Neural crest cell (in vitro differentiated cells): ENCODE data around the gene TRPC4AP. TPM values are rescaled to one million over a fixed set of nuclear protein-coding genes. Genes with fewer than 3 reads are reported as not detected.

ENCODE experiments used
- DNase-seq: peaks from one replicate; pipeline ENCODE4 v3.0.0; 2021; ENCODE audit warnings: low read depth, mixed read lengths, low spot score
- H3K27ac Mint-ChIP-seq: one replicate; pipeline ENCODE4 v1.8.0; 2021; ENCODE audit warnings: mild to moderate bottlenecking, mixed read lengths; ENCODE audit not compliant: unreplicated experiment
- H3K27me3 Mint-ChIP-seq: 2 replicates; pipeline ENCODE4 v1.8.0; 2021; ENCODE audit warnings: low read depth, mild to moderate bottlenecking, mixed read lengths
- H3K36me3 Mint-ChIP-seq: 2 replicates; pipeline ENCODE4 v1.8.0; 2021; ENCODE audit warnings: low read depth, mild to moderate bottlenecking, mixed read lengths
- H3K4me1 Mint-ChIP-seq: 2 replicates; pipeline ENCODE4 v1.8.0; 2021; ENCODE audit warnings: mixed read lengths
- H3K4me3 Mint-ChIP-seq: one replicate; pipeline ENCODE4 v1.8.0; 2021; ENCODE audit warnings: mild to moderate bottlenecking, mixed read lengths
- H3K9me3 Mint-ChIP-seq: 2 replicates; pipeline ENCODE4 v1.8.0; 2021; ENCODE audit warnings: mixed read lengths
- CTCF ChIP-seq: fragments of 200-600 bp; sonication (generic); conservative IDR thresholded peaks from 2 replicates; pipeline ENCODE4 v1.5.0; 2021; ENCODE audit warnings: antibody characterized with exemption, mild to moderate bottlenecking
- total RNA-seq: library from RNA; stranded (reverse); gene quantifications from 2 replicates; pipeline ENCODE4 v1.2.1, GENCODE V29; 2021

TRPC4AP gene
- total RNA-seq, 1 donor from 2014 or later, result 96.2 TPM

- H3K27me3 Mint-ChIP-seq, result no peaks in the 10 kb centered on the region
- H3K4me1 Mint-ChIP-seq, result peaks cover 27% of the 10 kb centered on the region
- H3K4me3 Mint-ChIP-seq, result no peak overlapping the region
- H3K27ac Mint-ChIP-seq, result no peak overlapping the region
- no peak for TF ChIP-seq CTCF
- DNase-seq, result no peak
- no peaks in the 10 kb centered on the region for H3K9me3 Mint-ChIP-seq
- peaks cover 42% of the 10 kb centered on the region for H3K36me3 Mint-ChIP-seq
Observed at GRCh38 chr20:35010405-35011192, 82.0 kb downstream of the TRPC4AP start.

DNA sequence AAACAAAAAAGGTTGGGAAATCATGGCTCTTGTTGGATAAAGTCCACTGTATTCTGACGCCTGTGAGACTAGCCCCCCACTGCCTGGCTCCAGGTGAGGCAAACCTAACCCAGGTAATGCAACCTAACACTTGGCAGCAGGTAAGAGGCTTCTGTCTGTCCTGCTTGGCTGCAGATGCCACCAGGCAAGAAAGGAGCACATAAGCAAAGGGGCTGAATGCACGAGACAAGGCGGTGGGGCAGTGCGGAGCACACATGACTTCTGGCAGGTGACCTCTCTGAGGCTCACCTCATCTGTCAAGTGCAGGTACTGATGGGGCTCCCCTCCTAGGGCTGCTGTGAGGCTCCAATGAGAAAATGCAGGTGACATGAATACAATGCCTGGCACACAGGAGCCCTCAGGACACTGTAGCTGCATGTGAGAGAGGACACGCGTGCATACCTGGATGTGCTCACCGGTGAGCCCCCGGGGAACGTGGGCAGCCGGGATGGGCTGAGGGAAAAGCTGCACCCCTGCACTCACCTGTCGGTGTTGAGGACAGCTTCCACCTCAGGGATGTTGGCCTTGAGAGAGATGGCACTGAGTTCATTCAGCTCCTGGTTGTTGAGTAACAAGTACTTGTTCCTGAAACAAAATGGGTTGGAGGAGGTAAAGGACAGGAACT, 82.8 kb downstream of the TRPC4AP start:
- Mint-ChIP-seq H3K27ac (peak overlapping the region; percentile 27), H3K36me3 (peaks cover 38% of the 10 kb centered on the region), H3K9me3 (no peaks in the 10 kb centered on the region), H3K4me3 (no peak overlapping the region), H3K4me1 (peaks cover 20% of the 10 kb centered on the region), H3K27me3 (no peaks in the 10 kb centered on the region)
- TF ChIP-seq CTCF, result no peak
- no peak for DNase-seq

DNA sequence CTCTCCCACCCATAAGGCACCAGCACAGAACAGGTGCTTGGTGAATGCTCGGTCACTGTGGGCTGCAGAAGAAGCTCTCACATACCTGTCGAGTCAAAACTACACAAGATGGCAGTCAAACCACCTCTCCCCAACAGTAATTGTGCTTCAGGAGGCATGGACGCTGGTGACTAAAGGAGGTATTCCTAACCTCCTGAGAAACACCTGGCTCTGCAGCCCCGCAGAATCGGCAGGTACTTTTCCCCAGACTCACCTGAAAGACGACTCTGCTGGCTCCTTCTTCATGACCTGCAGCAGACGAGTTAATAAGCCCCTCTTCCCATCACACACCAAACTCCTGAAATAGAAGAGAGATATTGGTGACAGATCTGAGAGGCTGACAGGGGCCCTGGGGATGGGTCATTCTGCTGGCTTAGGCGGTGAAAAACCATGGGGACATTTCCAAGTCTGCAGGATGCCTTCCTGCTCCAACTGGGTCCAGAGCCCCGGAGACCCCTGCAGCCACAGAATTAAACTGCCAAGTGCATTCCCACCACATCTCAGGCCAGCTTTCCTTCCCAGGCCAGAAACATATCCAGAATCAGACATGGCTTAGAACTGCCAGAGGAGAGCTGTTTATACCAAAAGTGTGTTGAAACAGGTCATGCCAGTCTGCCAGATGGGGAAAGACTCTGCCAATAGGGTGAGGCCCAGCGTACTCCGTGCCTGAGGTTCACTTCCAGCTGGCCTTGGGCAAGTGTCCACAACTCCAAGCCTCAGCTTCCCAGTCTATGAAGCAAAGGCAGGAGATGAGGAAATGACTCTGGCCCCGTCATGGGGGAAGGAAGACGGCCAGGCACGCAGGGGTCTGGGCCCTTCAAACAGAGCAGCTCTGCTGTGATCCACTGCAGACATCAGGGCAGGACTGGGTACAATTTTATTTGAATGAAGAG, 83.9 kb downstream of the TRPC4AP start:
- Mint-ChIP-seq H3K27ac (peak overlapping the region; percentile 50), H3K4me3 (no peak overlapping the region), H3K27me3 (no peaks in the 10 kb centered on the region), H3K36me3 (peaks cover 39% of the 10 kb centered on the region), H3K4me1 (peaks cover 10% of the 10 kb centered on the region), H3K9me3 (no peaks in the 10 kb centered on the region)
- TF ChIP-seq CTCF, result no peak
- DNase-seq, result no peak

DNA sequence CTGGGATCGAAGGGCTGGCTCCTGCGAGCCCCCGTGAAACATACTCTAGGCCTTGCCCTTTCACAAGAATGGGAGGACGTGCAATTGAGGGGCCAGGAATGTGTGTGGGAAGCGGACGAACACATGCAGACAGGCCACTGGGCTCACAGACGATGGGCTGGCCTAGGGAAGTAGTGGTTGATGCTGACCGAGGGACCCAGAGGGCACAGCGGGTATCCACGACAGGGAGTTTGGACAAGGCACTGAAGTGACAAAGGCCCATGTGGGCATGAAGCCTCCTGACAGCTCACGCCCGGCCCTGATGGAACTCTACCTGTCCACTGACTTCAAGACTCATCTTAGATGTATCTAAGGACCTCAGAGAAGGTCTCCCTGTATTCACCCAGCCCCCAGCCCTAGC, 84.7 kb downstream of the TRPC4AP start:
- DNase-seq, result no peak
- no peaks in the 10 kb centered on the region for H3K9me3 Mint-ChIP-seq

More for the DNA sequence above, 84.7 kb downstream of the TRPC4AP start:
- H3K4me3 Mint-ChIP-seq, result no peak overlapping the region
- H3K36me3 Mint-ChIP-seq, result peaks cover 39% of the 10 kb centered on the region
- H3K27ac Mint-ChIP-seq, result peak overlapping the region; percentile 50
- H3K27me3 Mint-ChIP-seq, result no peaks in the 10 kb centered on the region
- TF ChIP-seq CTCF, result no peak
- H3K4me1 Mint-ChIP-seq, result peaks cover 6% of the 10 kb centered on the region
